ENCODE results near the gene CLP1. TPM values are rescaled to one million over a fixed set of nuclear protein-coding genes. Genes with fewer than 3 reads are reported as not detected.

The CLP1 gene
- total RNA-seq = 10.6 TPM

GRCh38 chr11:57657194-57658022 lies at the start of gene CLP1:
CLP1 (plus strand) TSS chr11:57657762; CDS start chr11:57659477, 1,715 bp downstream.
- peak; percentile 98 for ATAC-seq

- ATAC-seq = no peak
Measured at GRCh38 chr11:57610170-57610569, 47.4 kb upstream of the CLP1 start.

GRCh38 chr11:57614234-57614772 lies 43.3 kb upstream of the CLP1 start:
- ATAC-seq = peak; percentile 13

GRCh38 chr11:57615308-57615707 lies 42.3 kb upstream of the CLP1 start:
- no peak for ATAC-seq

GRCh38 chr11:57616595-57616994 lies 41.0 kb upstream of the CLP1 start:
- no peak for ATAC-seq

GRCh38 chr11:57618438-57618837 lies 39.1 kb upstream of the CLP1 start:
- peak; percentile 68 for ATAC-seq

GRCh38 chr11:57619331-57619730 lies 38.2 kb upstream of the CLP1 start:
- ATAC-seq = no peak

GRCh38 chr11:57620467-57620866 lies 37.1 kb upstream of the CLP1 start:
- peak; percentile 52 for ATAC-seq

GRCh38 chr11:57622263-57622662 lies 35.3 kb upstream of the CLP1 start:
- ATAC-seq = no peak

- no peak for ATAC-seq
Measured at GRCh38 chr11:57624864-57625263, 32.7 kb upstream of the CLP1 start.

- ATAC-seq = no peak
Measured at GRCh38 chr11:57626895-57627294, 30.7 kb upstream of the CLP1 start.

- ATAC-seq = no peak
Measured at GRCh38 chr11:57630171-57630570, 27.4 kb upstream of the CLP1 start.

GRCh38 chr11:57632116-57632515 lies 25.4 kb upstream of the CLP1 start:
- ATAC-seq = no peak

GRCh38 chr11:57633394-57634070 lies 24.0 kb upstream of the CLP1 start:
- ATAC-seq = no peak

- ATAC-seq = no peak
Measured at GRCh38 chr11:57634311-57634710, 23.3 kb upstream of the CLP1 start.

- ATAC-seq = no peak
Measured at GRCh38 chr11:57635246-57635645, 22.3 kb upstream of the CLP1 start.

GRCh38 chr11:57637626-57638004 lies 19.9 kb upstream of the CLP1 start:
- peak; percentile 7 for ATAC-seq

- ATAC-seq = peak; percentile 69
Measured at GRCh38 chr11:57638005-57638781, 19.4 kb upstream of the CLP1 start.

- no peak for ATAC-seq
Measured at GRCh38 chr11:57638811-57639320, 18.7 kb upstream of the CLP1 start.

GRCh38 chr11:57639321-57640067 lies 18.1 kb upstream of the CLP1 start:
- ATAC-seq = no peak

GRCh38 chr11:57640068-57640800 lies 17.3 kb upstream of the CLP1 start:
- ATAC-seq = no peak

Measured in esophagus mucosa (tissue), 1 donor.